Kidney capillary endothelial cell (primary cell): ENCODE results near the gene TUBB8.
"Not testable (repeated sequence)": the region's sequence is repeated elsewhere in the genome, so short reads cannot be mapped to it uniquely, and the experiment has no call there.

Source experiments
- DNase-seq: peaks from one replicate; pipeline ENCODE4 v3.0.0-alpha.2; 2018; ENCODE audit warnings: low spot score

TUBB8 gene

DNA sequence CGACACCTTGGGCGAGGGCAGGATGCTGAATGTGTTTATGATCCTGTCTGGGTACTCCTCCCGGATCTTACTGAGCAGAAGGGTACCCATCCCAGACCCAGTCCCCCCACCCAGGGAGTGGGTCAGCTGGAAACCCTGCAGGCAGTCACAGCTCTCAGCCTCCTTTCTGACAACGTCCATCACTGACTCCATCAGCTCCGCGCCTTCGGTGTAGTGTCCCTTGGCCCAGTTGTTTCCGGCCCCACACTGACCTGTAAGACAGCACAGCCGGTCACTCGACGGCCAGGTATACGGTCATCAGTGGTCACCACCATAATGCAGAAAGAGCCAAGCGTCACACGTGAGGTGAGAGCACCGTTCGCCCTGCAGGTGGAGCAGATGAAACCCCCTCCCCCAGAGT, 1.2 kb downstream of the TUBB8 start:
- DNase-seq: not testable (repeated sequence)

DNA sequence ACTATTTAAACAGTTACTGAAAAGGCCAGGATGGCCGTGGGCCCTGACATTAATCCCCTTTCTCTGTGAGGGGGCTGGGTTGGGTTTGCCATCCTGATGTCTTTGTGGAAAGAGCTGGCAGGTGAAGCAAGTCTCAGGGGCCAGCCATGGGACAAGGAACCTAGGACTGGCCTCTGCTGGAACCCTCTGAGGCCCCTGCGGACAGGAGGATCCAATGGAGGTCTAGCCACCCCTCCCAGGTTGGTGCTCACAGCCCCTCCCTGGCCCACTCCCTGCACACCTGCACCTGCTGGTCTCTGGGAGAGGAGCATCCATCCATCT, 35.8 kb downstream of the TUBB8 start:
- not testable (repeated sequence) for DNase-seq

DNA sequence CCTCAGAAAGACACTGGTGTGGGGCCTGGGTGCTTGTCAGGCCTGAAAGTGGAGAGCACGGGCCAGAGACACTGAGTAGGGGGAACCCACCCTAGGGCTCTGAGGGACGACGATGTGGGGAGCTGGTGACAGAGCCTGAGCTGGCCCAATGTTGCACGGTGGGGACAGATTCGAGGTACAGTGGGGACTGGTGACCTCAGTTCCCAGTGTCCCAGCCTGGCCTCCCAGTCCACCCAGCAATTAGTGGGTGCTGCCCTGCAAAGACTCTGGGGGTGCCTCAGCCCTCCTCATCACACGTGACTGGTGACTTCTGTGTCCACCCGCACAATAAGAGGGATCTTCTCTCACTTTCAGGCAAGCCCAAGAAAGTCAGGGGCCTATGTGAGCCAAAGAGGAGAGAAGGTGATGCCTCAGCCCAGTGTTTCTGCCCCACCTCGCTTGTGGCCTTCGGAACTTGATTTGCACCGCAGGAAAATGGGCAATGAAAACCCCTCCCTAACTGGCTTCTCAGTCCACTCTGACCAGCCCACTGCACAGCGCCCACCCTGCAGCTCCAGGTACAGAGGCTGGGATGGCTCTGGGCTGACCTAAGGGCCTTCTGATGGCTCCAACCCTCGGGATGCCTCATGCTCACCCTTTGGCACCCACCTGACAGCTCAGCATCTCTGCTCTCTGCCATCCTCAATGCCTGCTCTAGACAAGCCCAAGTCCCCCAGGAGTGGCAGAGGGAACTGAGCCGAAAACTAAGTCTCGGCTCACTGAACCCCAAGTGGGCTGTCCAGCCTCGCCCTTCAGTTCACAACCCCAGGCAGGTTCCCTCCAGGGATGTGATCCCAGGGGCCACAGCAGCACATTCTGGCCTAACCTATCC, 36.4 kb downstream of the TUBB8 start:
- not testable (repeated sequence) for DNase-seq

DNA sequence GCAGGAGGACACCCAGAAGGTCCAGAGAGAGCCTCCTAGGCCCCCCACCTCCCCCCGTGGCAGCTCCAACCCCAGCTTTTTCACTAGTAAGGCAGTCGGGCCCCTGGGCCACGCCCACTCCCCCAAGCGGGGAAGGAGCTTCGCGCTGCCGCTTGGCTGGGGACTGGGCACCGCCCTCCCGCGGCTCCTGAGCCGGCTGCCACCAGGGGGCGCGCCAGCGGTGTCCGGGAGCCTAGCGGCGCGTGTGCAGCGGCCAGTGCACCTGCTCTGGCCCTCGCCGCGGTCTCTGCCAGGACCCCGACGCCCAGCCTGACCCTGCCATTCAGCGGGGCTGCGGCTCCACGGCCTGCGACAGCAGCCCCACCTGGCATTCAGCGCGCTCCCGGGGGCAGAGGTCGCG, 37.8 kb downstream of the TUBB8 start:
- not testable (repeated sequence) for DNase-seq

DNA sequence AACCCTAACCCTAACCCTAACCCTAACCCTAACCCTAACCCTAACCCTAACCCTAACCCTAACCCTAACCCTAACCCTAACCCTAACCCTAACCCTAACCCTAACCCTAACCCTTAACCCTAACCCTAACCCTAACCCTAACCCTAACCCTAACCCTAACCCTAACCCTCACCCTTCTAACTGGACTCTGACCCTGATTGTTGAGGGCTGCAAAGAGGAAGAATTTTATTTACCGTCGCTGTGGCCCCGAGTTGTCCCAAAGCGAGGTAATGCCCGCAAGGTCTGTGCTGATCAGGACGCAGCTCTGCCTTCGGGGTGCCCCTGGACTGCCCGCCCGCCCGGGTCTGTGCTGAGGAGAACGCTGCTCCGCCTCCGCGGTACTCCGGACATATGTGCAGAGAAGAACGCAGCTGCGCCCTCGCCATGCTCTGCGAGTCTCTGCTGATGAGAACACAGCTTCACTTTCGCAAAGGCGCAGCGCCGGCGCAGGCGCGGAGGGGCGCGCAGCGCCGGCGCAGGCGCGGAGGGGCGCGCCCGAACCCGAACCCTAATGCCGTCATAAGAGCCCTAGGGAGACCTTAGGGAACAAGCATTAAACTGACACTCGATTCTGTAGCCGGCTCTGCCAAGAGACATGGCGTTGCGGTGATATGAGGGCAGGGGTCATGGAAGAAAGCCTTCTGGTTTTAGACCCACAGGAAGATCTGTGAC, 38.7 kb downstream of the TUBB8 start:
- not testable (repeated sequence) for DNase-seq
